ENCODE measurements around the gene GPR146. TPM values are rescaled to one million over a fixed set of nuclear protein-coding genes. Genes with fewer than 3 reads are reported as not detected.

The GPR146 gene
- total RNA-seq, 1 donor from 2014 or later, result 1.2 TPM

DNA sequence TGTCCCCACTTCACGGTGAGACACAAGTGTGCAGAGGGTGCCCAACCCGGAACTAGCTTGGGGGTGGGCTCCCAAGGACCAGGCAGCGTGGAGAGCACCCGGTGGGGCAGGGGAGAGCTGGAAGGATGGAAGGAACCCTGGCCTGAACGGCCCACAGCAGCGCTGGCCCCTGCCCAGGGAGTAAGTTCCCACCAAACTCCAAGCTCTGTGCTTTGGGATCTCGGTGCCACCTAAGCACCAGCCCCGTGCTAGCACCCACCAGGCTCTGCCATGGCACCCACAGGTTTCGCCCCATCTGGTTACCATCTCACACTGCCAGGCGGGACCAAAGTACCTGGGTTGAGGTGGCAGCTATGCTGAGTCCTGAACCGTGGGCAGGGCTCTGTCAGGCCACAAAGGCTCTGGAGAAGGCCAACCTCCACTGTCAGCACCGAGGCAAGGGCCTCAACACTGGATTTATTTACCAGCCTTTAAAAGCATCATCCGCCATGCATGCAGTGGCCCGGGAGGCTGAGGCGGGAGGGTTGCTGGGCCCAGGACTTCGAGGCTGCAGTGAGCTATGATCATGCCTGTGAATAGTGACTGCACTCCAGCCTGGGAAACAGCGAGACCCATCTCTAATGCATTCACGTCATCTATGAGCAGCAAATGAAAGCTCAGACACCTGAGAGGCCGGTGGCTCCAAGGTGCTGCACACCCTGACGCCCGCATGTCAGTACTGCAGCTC, 59.6 kb downstream of the GPR146 start:
- no peaks in the 10 kb centered on the region for H3K36me3 Mint-ChIP-seq
- TF ChIP-seq, protein P1, sequence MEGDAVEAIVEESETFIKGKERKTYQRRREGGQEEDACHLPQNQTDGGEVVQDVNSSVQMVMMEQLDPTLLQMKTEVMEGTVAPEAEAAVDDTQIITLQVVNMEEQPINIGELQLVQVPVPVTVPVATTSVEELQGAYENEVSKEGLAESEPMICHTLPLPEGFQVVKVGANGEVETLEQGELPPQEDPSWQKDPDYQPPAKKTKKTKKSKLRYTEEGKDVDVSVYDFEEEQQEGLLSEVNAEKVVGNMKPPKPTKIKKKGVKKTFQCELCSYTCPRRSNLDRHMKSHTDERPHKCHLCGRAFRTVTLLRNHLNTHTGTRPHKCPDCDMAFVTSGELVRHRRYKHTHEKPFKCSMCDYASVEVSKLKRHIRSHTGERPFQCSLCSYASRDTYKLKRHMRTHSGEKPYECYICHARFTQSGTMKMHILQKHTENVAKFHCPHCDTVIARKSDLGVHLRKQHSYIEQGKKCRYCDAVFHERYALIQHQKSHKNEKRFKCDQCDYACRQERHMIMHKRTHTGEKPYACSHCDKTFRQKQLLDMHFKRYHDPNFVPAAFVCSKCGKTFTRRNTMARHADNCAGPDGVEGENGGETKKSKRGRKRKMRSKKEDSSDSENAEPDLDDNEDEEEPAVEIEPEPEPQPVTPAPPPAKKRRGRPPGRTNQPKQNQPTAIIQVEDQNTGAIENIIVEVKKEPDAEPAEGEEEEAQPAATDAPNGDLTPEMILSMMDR (conservative IDR thresholded peaks at IDR 0.05), result no peak
- H3K27me3 Mint-ChIP-seq, result no peaks in the 10 kb centered on the region
- H3K4me1 Mint-ChIP-seq (ENCODE audit: unreplicated experiment), result peaks cover 28% of the 10 kb centered on the region
- no peak overlapping the region for H3K27ac Mint-ChIP-seq
- H3K9me3 Mint-ChIP-seq, result no peaks in the 10 kb centered on the region
- no peak for DNase-seq (ENCODE audit: extremely low spot score, unreplicated experiment)
- no peak overlapping the region for H3K4me3 Mint-ChIP-seq

DNA sequence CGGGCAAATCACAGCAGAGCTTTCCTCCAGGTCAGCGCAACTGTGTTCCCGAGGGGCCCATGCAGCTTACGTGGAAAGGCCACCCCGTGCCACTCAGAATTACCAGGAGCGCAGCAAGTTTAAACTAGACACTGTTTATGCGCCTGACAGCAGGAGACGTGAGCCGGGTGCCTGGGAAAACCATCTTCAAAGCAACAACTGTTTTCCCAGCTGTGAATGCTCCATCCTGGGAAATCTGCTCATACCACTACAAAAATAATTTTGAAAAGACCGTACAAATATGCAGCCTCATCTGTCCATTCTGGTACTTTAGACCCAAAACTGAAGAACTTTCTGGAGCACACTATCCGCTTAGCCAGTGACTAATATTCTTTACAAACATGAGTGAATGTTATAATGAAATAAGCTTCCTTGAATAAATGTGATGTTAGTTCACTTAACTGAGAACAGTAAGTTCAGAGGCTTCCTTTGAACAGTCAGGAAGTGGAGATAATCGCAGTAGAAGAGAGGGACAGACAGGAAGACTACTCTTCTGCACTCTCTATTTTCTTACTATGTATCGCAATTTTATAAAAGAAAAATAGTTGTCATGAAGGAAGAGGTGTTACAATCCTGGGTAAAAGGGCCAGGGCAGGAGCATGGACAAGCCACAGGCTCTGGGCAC, 60.3 kb downstream of the GPR146 start:
- peaks cover 23% of the 10 kb centered on the region for H3K4me1 Mint-ChIP-seq (ENCODE audit: unreplicated experiment)
- no peaks in the 10 kb centered on the region for H3K36me3 Mint-ChIP-seq
- no peaks in the 10 kb centered on the region for H3K9me3 Mint-ChIP-seq
- no peak for DNase-seq (ENCODE audit: extremely low spot score, unreplicated experiment)
- H3K4me3 Mint-ChIP-seq, result no peak overlapping the region
- no peaks in the 10 kb centered on the region for H3K27me3 Mint-ChIP-seq
- no peak overlapping the region for H3K27ac Mint-ChIP-seq
- TF ChIP-seq, protein P1 (conservative IDR thresholded peaks at IDR 0.05), result no peak

DNA sequence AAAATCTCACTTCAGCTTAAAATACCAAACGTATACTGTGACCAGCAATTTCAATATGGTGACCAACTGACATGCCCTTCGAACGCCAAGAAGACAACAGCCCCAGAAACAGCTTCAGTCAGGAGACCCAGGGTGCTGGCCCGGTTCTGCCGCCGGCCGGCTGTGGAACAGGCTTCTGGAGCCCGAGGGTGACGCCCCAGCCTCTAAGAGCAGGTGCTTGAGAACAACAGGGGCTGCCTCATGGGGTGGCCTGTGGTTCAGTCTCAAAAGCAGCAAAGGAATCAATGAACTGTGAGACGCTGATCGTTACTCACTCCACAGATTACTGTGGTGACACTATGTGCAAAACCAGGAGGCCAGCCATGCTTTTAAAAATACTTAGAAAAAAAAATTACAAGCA, 60.8 kb downstream of the GPR146 start:
- Mint-ChIP-seq H3K9me3 (no peaks in the 10 kb centered on the region), H3K27me3 (no peaks in the 10 kb centered on the region), H3K4me3 (no peak overlapping the region), H3K36me3 (no peaks in the 10 kb centered on the region), H3K27ac (no peak overlapping the region), H3K4me1 (ENCODE audit: unreplicated experiment) (peaks cover 23% of the 10 kb centered on the region)
- DNase-seq (ENCODE audit: extremely low spot score, unreplicated experiment), result no peak
- TF ChIP-seq, protein P1 (conservative IDR thresholded peaks at IDR 0.05), result no peak

DNA sequence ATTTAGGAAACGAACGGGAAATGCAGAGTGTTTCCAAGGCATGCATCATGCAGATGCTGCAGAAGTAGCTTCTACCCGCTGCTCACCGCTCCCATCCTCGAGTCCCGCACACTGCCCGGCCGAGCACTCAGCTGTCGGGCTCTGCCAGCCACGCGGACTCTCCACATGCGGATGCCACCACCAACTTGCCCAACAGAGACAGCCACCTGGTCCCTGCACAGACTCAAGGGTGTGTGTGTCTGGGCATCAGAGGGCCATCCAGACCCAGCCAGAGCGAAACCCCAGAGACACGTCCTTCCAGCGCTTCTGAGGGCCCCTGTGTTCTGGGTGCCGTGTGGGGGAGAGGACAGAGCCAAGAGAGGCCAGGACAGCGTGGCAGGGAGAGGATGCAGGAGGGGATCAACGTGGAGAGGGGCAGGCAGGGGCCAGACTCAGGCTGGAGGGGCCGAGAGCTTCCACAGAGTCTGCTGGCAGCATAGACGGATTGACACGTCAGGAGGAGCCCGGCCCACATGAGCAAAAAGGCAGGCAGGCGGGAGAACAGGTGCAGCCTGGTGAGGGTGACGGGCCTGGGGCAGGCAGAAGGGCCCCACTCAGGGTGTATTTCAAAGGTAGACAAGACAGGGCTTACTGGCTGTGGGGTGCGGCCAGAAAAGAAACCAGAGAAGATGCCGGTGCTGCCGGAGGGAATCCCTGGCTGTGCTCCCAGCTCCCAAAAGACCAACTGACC, 61.9 kb downstream of the GPR146 start:
- Mint-ChIP-seq H3K4me3 (no peak overlapping the region), H3K4me1 (ENCODE audit: unreplicated experiment) (peaks cover 21% of the 10 kb centered on the region), H3K9me3 (no peaks in the 10 kb centered on the region), H3K27me3 (no peaks in the 10 kb centered on the region), H3K27ac (no peak overlapping the region), H3K36me3 (no peaks in the 10 kb centered on the region)
- DNase-seq (ENCODE audit: extremely low spot score, unreplicated experiment), result no peak
- TF ChIP-seq, protein P1 (conservative IDR thresholded peaks at IDR 0.05), result no peak

DNA sequence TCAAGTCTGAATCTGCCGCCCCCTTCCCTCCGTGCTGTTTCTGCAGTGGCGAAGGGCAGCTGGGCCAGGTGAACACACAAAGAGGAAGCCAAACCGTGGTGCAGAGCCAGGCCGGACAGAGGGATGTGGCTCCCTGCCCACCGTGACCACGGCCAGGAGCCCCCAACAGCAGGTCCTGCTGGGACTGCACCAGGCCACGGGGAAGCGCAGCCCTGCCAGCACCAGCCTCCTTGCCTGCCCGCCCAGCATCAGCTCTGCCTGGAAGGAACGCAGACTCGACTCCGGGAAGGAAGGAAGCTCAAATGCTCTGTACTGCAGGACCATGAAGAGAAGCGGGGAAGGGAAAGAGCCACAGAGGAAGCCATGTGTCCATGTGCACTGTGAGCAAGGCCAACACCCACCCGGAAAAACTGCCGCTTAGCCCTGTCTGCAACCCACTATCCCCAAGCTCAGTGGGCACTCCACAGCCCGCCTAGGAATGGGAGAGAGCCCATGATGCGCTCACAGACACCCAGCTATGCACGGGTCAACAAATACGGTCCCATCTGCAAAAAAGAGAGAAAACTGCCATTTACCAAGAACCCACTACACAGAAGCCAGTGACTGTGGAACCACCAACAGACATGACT, 62.6 kb downstream of the GPR146 start:
- Mint-ChIP-seq H3K27me3 (no peaks in the 10 kb centered on the region), H3K27ac (no peak overlapping the region), H3K36me3 (no peaks in the 10 kb centered on the region), H3K4me1 (ENCODE audit: unreplicated experiment) (peaks cover 16% of the 10 kb centered on the region), H3K4me3 (no peak overlapping the region), H3K9me3 (no peaks in the 10 kb centered on the region)
- DNase-seq (ENCODE audit: extremely low spot score, unreplicated experiment), result no peak
- TF ChIP-seq, protein P1 (conservative IDR thresholded peaks at IDR 0.05), result no peak
